GM21529 (cell line): Measurements from ENCODE around the gene ARHGAP15.
A peak's percentile ranks its signal among the peaks of the same experiment; 100 is the strongest.

Experiments used
- ATAC-seq: cut with Tn5 transposase; IDR thresholded peaks from one replicate; pipeline ENCODE4 v1.9.1; 2021; ENCODE audit not compliant: unreplicated experiment

ARHGAP15 gene

DNA sequence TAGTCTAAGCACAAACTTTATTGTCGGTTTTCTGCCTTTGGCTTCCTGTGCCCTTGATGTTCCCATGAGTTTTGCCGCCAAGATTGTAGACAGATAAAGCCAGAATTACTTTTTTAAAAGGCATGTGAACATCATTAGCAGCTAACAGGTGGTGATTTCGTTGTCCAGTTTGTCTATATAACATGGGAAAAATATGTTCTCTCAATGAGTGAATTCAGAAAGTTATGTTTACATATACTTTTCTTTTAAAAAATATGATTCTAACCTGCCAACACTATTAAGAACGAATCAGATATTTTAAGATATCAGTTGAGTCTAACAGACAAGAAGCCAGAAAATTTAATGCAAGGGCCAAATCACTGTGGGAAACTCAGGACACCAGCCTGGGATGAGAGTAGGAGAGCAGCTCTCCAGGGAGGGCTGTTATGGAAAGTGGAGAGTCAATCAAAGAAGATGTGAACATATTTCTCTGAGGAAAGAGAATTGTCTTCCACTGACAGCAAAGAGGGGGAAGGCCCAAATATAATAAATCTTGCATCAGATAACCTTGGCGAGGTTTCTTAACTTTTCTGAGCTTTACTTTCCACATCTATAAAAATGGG, 311.3 kb downstream of the ARHGAP15 start:
- ATAC-seq: no peak

DNA sequence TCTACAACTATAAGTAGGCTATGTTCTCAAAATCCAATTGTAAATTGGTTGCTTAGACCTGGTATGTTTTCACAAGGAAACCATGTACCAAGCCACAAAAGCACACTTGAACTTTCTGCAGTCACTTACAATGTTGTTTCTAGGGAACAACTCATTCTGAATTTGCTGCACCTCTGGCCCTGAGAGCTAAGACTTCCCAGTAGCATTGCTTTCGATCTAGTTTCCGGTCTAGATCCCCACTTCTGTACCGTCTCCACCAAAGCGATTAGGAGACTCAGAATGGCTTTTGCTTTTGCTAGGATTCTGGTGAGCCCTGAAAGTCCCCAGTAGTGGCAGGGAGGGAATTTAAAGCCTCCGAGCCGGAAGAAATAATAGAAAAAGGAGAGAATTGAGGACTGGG, 313.0 kb downstream of the ARHGAP15 start:
- no peak for ATAC-seq

DNA sequence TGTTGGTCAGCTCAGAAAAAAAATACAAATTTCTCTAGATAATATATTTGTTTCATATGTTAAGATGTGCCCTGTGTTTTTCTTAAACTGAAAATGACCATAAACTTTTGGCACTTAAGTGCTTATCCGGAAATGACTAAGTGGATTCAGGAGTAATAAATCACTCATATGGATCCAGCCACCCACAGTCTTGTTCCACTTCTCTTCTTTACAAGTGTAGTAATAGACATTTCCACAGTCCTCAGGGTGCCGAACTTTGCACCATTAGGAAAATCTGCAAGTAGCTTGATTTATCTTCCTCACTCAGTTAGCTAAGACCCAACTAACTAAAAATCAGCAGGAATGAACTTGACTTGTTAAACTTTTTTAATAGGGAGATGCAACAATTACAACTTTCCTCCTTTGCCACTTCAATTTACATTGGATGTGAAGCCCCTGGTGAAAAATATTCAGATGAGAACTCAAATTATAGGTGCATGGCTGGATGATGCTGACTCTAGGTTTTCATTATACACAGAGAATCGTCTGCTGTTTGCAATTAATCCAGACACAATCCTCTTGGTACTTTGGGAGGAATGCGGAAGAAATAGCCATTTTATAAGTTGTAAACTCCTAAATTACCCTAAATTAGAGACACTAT, 322.5 kb downstream of the ARHGAP15 start:
- ATAC-seq: peak; percentile 75

DNA sequence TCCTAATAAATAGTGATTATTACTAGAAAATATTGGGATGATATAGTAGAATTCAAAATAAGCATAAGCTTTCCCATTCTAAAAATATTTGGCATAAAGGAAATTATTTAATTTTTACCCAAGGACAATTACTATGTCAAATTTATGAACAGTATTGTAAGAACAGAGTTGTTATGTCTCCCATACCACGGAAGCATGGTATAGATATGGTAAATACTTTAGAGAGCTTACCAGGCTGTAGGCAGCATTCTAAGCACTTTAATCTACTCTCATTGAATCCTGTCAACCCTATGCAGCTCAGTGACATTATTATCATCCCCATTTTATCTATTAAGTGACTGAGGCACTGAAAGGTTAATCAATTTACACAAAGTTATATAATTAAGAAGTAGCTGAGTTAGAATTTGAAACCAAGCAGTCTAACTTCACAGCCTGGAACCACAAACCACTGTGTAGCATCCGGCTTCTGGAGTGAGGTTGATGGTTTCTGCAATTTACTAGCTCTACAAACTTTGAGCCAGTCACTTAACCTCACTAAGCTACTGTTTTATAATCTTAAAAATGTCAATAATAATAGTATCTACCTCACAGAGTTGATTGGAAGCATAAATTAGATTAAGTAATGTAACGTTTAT, 323.7 kb downstream of the ARHGAP15 start:
- no peak for ATAC-seq

DNA sequence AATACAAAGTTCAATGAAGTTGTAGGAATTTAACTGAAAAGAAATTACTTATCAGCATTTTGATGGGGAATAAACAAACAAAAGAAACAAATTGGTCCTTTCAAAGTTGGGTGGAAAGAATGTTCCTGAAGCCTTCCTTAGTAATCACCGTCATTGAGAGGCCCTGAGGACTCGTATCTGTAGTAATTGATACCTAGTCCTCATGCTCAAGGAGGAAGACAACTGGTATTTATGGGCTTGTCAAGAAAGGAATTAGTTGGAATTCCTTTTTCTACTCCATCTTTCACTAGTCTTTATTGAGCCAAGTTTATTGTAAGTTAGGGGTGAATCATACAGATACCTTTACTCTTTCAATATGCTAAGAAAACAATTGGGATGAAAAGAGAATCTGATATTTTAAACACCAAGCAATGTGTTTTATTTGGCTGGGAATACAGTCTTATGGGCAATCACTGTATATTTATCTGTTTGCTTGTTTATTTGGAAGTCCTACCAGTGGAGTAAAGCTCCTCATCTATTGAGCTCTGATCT, 324.8 kb downstream of the ARHGAP15 start:
- no peak for ATAC-seq

DNA sequence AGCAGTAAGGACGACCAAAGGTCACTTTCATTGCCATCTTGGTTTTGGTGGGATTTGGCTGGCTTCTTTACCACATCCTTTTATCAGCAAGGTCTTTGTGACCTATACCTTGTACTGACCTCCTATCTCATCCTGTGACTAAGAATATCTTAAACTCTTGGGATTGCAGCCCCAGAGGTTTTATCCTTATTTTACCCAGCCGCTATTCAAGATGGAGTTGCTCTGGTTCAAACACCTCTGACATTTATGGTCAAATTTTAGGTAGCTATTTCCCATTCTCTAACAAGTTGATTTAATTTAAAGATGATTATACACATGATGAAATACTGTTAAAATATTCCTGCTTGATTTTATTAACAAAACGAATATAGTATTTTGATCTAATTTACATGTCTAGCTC, 326.1 kb downstream of the ARHGAP15 start:
- ATAC-seq: no peak

DNA sequence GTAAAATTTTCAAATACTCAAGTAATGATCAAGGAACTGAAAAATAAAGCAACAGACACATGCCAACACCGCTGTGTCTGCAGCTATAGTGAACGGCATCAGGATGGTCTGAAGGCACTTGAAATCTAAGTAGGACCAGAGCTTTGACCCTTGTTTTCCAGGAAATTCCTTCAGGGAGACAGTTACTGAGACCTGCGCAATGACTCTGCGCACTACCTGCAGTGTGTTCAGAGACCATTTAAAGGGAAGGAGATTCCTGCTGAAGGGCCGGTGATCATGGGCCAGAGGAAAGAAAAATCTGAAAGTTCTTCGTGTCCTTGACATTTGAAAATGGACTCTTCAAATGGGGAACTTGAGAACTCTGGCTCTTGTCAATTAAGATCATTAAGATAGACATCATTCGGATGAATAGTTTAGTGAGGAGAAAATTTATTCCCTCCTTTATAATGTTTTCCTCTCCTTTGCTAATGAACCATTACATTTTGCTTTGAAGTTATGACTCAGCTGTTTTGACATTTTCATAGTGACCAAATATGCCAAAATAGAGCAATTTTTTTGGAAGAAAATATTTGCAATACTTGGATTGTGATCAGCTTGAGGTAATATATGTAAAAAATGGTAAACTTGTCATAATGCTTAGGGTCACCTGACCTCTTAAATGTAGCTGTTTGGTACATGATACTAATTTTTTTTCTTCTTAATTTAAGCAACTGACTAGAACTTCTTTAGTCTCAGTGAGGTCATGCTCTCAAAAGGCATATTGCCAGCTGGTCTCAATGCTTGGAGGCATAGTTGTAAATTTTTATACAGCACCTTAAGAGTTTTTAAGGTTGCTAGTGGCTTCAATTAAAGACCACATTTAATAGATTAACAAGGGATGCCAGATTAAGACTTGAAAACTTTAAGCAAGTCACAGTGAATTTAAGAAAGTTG, 329.3 kb downstream of the ARHGAP15 start:
- no peak for ATAC-seq

DNA sequence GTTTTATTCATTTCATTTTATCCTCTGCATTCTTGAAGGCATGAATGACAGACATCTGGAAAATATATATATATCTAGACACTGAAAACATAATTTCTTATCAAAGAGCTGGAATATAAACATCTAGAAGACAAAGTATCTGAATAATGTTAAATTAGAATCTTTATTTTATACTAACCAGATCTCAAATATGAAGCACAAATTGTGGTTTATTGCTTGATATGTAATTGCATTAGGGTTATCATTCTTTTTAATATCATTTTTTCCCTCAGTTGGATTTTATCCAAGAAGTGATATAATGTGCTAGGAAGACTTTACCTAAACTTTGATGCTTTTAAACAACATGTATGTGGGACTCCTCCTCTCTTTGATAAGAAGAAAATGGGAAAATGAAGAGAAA, 331.2 kb downstream of the ARHGAP15 start:
- no peak for ATAC-seq

DNA sequence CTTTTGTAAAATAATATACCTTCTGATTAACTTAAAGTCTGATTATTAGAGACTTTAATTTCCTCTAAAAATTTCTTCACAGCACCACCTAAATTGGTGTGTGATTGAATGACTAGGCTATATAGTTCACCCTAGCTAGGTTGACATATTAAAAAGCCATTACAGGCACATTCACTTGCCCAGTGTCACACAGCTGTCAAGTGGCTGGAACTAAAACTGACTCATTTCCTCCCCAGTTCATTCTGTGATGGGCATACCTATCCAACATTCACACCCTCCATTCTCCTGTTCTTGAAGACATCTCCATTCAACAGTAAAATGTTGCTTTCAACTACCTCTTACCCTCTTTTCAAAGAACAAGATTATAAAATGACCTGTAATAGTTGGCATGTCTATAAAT, 334.5 kb downstream of the ARHGAP15 start:
- peak; percentile 57 for ATAC-seq

DNA sequence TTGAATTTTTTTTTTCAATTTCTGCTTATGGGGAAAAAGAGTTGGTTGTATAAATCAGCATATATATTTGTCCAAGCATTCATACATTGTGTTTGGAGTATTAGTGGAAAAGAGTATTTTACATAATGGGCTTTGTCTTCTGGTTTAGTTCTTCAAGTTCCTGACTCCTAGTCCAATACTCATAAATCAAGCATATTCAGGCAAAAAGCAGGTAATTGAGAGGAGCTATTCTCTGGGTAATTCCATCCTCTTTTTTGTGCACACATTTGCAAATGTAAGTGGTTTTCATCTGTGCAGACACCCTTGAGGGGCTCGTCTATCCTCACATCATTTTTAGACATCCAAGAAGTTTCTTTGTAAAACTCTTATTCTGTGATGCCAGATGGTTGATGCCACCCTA, 337.2 kb downstream of the ARHGAP15 start:
- ATAC-seq: no peak

DNA sequence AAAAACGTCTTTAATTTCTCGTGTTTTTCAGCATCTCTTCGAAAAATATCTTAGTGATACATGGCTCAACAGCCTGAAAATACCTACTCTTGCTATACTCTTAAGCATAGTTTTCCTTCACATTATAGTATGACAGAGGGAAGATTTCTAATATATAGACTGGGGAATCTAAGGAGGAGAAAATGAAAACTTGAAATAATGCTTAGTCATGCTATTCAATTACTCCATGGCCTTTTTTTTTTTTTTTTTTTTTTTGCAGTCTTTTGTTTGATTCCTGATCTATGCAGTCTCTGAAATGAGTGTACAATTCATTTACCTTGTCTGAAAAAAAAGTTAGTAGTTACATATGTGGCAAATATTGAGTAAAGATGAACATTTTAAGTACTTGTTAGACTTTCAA, 337.8 kb downstream of the ARHGAP15 start:
- ATAC-seq: no peak

DNA sequence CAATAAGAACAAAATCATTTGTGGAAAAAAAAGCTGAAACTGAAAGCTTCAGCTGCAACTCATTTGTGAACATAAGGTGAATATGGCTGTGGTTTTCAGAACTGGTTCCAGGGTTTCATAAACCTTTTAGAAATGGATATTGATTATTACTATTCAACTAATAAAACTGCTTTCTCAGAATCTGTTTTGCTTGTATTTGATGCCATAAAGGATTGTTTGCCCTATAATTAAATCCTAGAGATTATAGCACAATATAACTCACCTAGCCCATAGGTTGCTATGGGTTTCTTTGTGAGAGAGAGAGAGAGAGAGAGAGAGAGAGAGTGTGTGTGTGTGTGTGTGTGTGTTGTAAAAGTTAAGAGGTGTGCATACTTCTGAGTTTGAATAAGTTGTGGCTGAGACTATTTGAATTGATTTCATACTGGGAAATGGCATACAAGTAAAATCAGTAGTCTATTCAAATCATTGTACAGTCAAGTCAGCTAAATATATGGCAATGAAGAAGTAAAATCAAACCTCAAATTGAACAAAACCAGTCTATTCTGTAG, 339.2 kb downstream of the ARHGAP15 start:
- peak; percentile 81 for ATAC-seq

DNA sequence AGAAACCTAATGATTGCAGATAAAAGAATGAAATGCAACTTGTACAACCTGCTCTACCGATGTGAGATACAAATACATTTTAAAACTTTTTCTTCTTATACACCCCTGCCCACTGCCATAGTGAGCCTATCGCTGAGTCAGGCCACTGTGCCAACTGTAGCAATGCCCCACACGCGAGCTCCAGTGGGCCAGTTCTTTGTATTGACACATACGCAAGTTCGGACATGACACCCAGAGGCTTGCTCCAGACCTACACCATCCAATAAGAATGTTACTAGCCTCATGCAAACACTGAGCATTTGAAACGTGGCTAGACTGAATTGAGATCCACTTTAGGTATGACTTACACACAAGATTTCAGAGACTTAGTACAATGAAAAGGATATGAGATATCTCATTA, 340.1 kb downstream of the ARHGAP15 start:
- no peak for ATAC-seq

DNA sequence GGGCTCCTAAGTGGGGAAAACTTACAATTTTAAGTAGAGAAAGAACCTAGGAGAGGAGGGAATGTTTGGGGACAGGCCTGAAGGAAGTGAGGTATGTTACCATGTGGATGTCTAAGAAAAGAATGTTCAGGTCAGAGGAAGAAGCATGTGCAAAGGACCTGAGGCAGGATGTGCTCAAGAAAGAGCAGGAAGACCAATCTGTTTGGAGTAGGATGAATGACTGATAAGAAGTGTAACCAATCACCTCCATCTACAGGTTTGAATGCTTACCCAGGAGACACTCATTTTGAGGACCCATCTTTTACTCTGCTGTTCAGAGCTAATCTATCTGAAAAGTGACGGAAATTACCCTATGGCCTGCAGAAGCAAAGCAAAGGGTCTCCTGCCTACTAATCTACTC, 342.3 kb downstream of the ARHGAP15 start:
- no peak for ATAC-seq

DNA sequence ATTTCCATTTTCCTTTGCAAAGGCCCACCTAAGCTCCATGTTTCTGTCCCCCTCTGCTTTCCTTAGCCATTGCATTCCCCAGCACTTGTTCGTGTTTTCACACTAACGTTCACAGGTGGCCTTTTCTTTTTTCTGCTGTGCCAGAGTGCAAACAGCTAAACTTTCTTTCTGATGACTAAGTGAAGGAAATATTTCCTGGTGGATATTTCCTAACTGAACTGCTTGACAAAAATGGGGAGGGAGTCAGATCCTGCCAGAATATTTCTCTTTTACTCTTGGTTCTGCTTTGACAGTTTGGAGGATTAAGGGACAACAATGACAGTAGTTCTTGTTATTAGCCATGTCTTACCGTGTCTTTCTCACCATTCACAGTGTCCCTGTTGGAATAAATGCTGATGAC, 344.0 kb downstream of the ARHGAP15 start:
- ATAC-seq: no peak

DNA sequence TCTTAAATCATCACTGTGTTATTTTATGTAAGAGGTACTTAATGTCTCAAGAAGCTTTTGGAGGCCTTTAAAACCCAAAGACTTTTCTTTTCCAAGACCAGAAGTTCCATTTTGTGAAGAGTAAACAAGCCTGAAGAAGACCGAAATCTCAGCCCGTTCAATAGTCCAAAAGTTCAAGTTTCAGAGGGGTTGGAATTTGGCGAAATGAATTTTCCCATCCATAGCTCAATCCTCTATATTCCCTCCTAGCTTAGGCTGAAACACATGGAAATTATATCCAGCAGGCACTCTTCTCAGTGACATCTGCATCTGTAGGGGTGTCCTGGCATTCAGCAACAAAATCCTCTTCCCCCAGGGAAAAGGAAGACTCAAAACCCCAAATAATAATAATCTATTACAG, 344.6 kb downstream of the ARHGAP15 start:
- no peak for ATAC-seq

DNA sequence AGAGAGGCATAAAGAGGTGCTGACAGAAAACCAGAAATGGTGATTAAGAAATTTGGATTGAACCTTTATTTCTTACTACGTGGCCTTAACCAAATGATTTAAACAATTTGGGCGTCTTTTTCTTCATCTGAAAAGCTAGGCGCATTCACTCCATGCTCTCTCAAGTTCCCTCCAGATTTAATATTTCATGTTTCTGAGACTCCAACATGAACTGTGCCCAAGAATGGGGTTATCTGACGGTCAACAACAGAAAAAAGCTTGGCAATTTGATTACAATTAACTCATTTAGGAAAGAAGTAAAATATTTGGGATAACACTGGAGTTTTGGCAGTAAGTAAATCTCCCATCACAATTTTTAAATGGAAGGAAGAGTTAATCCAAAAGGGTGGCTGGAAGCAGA, 345.4 kb downstream of the ARHGAP15 start:
- no peak for ATAC-seq

DNA sequence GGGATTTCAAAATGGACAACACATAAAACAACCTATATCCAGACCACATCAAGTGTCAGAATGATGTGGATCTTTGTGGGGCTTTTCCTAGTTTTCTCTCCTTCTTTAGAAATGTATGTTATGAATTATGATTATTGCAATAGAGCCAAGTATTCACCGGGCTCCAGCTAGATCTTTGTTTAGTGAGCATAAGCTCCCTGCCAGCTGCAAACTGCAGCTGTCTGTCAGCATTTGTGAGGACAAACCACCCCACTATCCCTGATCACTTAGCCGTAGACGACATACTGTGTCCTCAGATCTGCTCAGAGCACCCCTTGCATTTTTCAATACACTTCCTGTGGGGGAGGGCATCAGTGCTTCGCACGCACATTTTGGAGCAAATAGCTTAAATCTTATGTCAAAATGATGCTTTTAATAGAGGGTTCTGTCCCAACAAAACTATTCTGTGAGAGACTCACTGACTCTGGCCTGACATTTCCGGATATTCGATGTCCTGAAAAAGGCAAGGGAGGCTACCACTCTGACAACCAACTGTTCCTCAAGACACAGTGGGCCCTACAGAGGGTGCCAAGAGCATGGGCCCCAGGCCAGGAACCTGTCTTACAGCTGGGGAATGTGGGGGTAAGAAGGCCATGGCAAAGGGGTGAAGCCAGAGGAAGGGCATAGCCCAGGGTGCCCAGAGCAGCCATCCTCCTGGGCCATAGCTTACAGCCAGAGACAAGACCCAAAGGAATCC, 346.0 kb downstream of the ARHGAP15 start:
- ATAC-seq: no peak

DNA sequence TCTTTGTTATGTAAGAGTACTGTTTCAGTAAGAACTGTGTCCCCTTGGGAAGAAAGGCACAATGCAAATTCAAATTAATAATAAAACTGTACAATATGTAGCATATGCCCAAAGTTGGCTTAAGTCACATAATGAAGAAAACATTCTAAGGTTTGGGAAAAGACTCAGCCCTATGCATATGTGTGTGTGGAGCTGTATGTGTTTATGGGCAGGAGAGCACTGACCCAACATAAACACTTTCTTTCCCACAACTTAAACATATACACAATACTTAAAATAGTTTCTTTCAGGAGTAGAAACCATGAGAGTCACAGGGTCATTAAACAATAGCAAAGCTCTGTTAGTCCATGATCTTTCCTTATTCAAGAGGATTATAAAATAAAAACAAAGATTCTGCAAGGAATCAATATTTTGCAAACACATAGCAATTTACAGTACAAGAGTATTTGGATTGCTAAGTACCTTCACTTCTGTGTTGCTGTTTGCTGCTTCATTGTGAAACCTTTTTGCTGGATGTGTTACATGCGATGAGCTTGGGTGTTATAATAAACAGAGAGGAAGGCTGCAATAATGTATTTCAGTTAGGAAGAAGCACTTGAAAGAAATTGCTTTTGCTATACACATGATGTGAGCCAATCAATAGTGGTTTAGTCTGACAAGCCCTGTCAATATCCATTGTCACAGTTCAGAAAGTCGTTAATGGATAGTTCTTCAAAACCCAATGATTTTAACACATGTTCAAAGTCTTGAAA, 347.3 kb downstream of the ARHGAP15 start:
- ATAC-seq: no peak
